HG02759 (cell line): ENCODE measurements around the gene NDUFAF8.
A peak's percentile ranks its signal among the peaks of the same experiment; 100 is the strongest.

Source experiments
- ATAC-seq: cut with Tn5 transposase; IDR thresholded peaks from one replicate; pipeline ENCODE4 v1.9.1; 2021; ENCODE audit warnings: mild to moderate bottlenecking, moderate library complexity; ENCODE audit not compliant: unreplicated experiment

The NDUFAF8 gene

GRCh38 chr17:81237591-81238489 is 1.3 kb upstream of the NDUFAF8 start:
- no peak for ATAC-seq

- ATAC-seq: peak; percentile 3
These were observed 666 bp upstream of the NDUFAF8 start for GRCh38 chr17:81238490-81238814.

GRCh38 chr17:81239714-81240555 is 817 bp downstream of the NDUFAF8 start:
- ATAC-seq: no peak

GRCh38 chr17:81240761-81241160 is 1.6 kb downstream of the NDUFAF8 start:
- ATAC-seq: no peak

- ATAC-seq: no peak
These were observed 2.1 kb downstream of the NDUFAF8 start for GRCh38 chr17:81241203-81241602.

- no peak for ATAC-seq
These were observed 2.7 kb downstream of the NDUFAF8 start for GRCh38 chr17:81241648-81242420.

- ATAC-seq: no peak
These were observed 3.6 kb downstream of the NDUFAF8 start for GRCh38 chr17:81242421-81243332.

GRCh38 chr17:81243333-81243664 is 4.2 kb downstream of the NDUFAF8 start:
- no peak for ATAC-seq

- no peak for ATAC-seq
These were observed 5.4 kb downstream of the NDUFAF8 start for GRCh38 chr17:81244358-81245023.

GRCh38 chr17:81245024-81245664 is 6.0 kb downstream of the NDUFAF8 start:
- no peak for ATAC-seq

- ATAC-seq: no peak
These were observed 6.7 kb downstream of the NDUFAF8 start for GRCh38 chr17:81245665-81246342.

- no peak for ATAC-seq
These were observed 7.2 kb downstream of the NDUFAF8 start for GRCh38 chr17:81246343-81246670.

GRCh38 chr17:81246679-81247338 is 7.7 kb downstream of the NDUFAF8 start:
- ATAC-seq: no peak

- no peak for ATAC-seq
These were observed 8.3 kb downstream of the NDUFAF8 start for GRCh38 chr17:81247339-81247990.

GRCh38 chr17:81248649-81249048 is 9.5 kb downstream of the NDUFAF8 start:
- no peak for ATAC-seq

GRCh38 chr17:81249223-81250040 is 10.3 kb downstream of the NDUFAF8 start:
- no peak for ATAC-seq
